HepG2 (cell line): ENCODE results near the gene NIN. TPM values are rescaled to one million over a fixed set of nuclear protein-coding genes. Genes with fewer than 3 reads are reported as not detected.

Experiments
- AGO2 ChIP-seq: fragments of 200-400 bp; formaldehyde crosslinking; optimal IDR thresholded peaks from 2 replicates; pipeline ENCODE3; 2017; ENCODE audit warnings: mild to moderate bottlenecking, low read depth, low read length, moderate library complexity
- ARNT ChIP-seq: fragments of 450-650 bp; IDR thresholded peaks from 2 replicates; pipeline ENCODE4 v1.6.1; 2017
- ATF2 ChIP-seq: sonication (generic); formaldehyde crosslinking; IDR thresholded peaks from 2 replicates; pipeline ENCODE4 v1.4.0; 2020; ENCODE audit warnings: missing genetic modification reagents
- FOSL2 ChIP-seq: sonication (generic); formaldehyde crosslinking; IDR thresholded peaks from 2 replicates; pipeline ENCODE4 v1.4.0; 2020; ENCODE audit warnings: missing genetic modification reagents
- GFI1 ChIP-seq: sonication (generic); formaldehyde crosslinking; IDR thresholded peaks from 2 replicates; pipeline ENCODE4 v1.5.0; 2020; ENCODE audit warnings: missing genetic modification reagents, mild to moderate bottlenecking, borderline replicate concordance
- HMG20A ChIP-seq: IDR thresholded peaks from 2 replicates; pipeline ENCODE4 v1.6.1; 2016; ENCODE audit warnings: borderline replicate concordance
- HNRNPLL ChIP-seq: fragments of 200-400 bp; formaldehyde crosslinking; IDR thresholded peaks from 2 replicates; pipeline ENCODE4 v1.6.1; 2017; ENCODE audit warnings: mild to moderate bottlenecking, low read depth, low read length; ENCODE audit not compliant: poor library complexity, severe bottlenecking
- KDM1A ChIP-seq: IDR thresholded peaks from 2 replicates; pipeline ENCODE4 v1.6.1; 2016; ENCODE audit warnings: missing compliant biosample characterization
- MAF1 ChIP-seq: sonication (generic); formaldehyde crosslinking; IDR thresholded peaks from 2 replicates; pipeline ENCODE4 v1.5.0; 2020; ENCODE audit warnings: missing genetic modification reagents, borderline replicate concordance
- NFYC ChIP-seq: IDR thresholded peaks from 2 replicates; pipeline ENCODE4 v1.6.1; 2016; ENCODE audit warnings: missing genetic modification reagents, missing compliant biosample characterization
- NR2F6 ChIP-seq, 2 experiments: IDR thresholded peaks; 2 replicates each; pipeline ENCODE4 v1.6.1; 2016; ENCODE audit warnings: antibody characterized with exemption in 1 of 2, mild to moderate bottlenecking in 1 of 2
- PCBP1 ChIP-seq: fragments of 200-400 bp; formaldehyde crosslinking; IDR thresholded peaks from 2 replicates; pipeline ENCODE4 v1.6.1; 2017; ENCODE audit warnings: mild to moderate bottlenecking, low read depth, low read length, borderline replicate concordance
- PHF21A ChIP-seq: sonication (generic); formaldehyde crosslinking; IDR thresholded peaks from 2 replicates; pipeline ENCODE4 v1.5.0; 2020; ENCODE audit warnings: mild to moderate bottlenecking, missing genetic modification reagents
- PLSCR1 ChIP-seq: sonication (generic); formaldehyde crosslinking; IDR thresholded peaks from 2 replicates; pipeline ENCODE4 v1.5.0; 2020; ENCODE audit warnings: missing genetic modification reagents, mild to moderate bottlenecking, borderline replicate concordance
- RBM39 ChIP-seq: fragments of 200-400 bp; formaldehyde crosslinking; IDR thresholded peaks from one replicate; pipeline ENCODE4 v1.6.1; 2018; ENCODE audit warnings: antibody characterized with exemption, mild to moderate bottlenecking, low read depth, low read length; ENCODE audit not compliant: poor library complexity, severe bottlenecking
- RELA ChIP-seq: sonication (generic); formaldehyde crosslinking; IDR thresholded peaks from 2 replicates; pipeline ENCODE4 v1.4.0; 2020; ENCODE audit warnings: missing genetic modification reagents
- TAF15 ChIP-seq: fragments of 200-400 bp; formaldehyde crosslinking; IDR thresholded peaks from one replicate; pipeline ENCODE4 v1.6.1; 2018; ENCODE audit warnings: mild to moderate bottlenecking, low read depth, low read length; ENCODE audit not compliant: poor library complexity, severe bottlenecking
- YY1 ChIP-seq: IDR thresholded peaks from 2 replicates; pipeline ENCODE4 v1.6.1; 2011; ENCODE audit warnings: low read length, low read depth, moderate library complexity, mild to moderate bottlenecking; ENCODE audit not compliant: insufficient read depth, insufficient replicate concordance
- ZNF558 ChIP-seq: sonication (generic); formaldehyde crosslinking; IDR thresholded peaks from 2 replicates; pipeline ENCODE4 v1.9.0; 2022; ENCODE audit warnings: mild to moderate bottlenecking, missing genetic modification reagents, borderline replicate concordance
- ZNF781 ChIP-seq: sonication (generic); formaldehyde crosslinking; IDR thresholded peaks from 2 replicates; pipeline ENCODE4 v1.5.1; 2020; ENCODE audit warnings: borderline replicate concordance, mild to moderate bottlenecking, missing genetic modification reagents; ENCODE audit errors: not compliant biosample characterization
- ZNF782 ChIP-seq: sonication (generic); formaldehyde crosslinking; IDR thresholded peaks from 2 replicates; pipeline ENCODE4 v1.4.0; 2020; ENCODE audit warnings: missing genetic modification reagents, mild to moderate bottlenecking, borderline replicate concordance
- ZSCAN25 ChIP-seq: sonication (generic); formaldehyde crosslinking; IDR thresholded peaks from 2 replicates; pipeline ENCODE4 v1.8.0; 2022; ENCODE audit warnings: mild to moderate bottlenecking, missing genetic modification reagents
- polyA plus RNA-seq, 8 experiments: library from polyadenylated mRNA; depleted of rRNA in 3 of 8; stranded (reverse) in 7 of 8; unstranded in 1 of 8; fragments of >200 nt; fragmentation: Illumina TruSeq in 4 of 8; extraction: Trizol in 4 of 8; gene quantifications; 2 replicates each; pipeline versions ENCODE4 v1.2.1 to v1.2.3, GENCODE V29; 2011 to 2016; ENCODE audit warnings: low read depth in 4 of 8, missing spikeins in 1 of 8, mixed read lengths in 1 of 8; ENCODE audit not compliant: insufficient read depth in 1 of 8
- total RNA-seq, 5 experiments: library from RNA; depleted of rRNA; stranded (reverse); fragments of >200 nt; fragmentation: Illumina TruSeq; extraction: Trizol; gene quantifications; 2 replicates each; pipeline ENCODE4 v1.2.3, GENCODE V29; 2016; ENCODE audit warnings: low read depth in 1 of 5
- TF ChIP-seq, protein P1 (sequence below): sonication (generic); formaldehyde crosslinking; IDR thresholded peaks from 2 replicates; pipeline ENCODE4 v1.4.0; 2020; ENCODE audit warnings: missing genetic modification reagents
- TF ChIP-seq, protein P2 (sequence below): sonication (generic); formaldehyde crosslinking; IDR thresholded peaks from 2 replicates; pipeline ENCODE4 v1.4.0; 2020; ENCODE audit warnings: missing genetic modification reagents

NIN gene
- total and polyA plus RNA-seq, 2 of the 13 experiments (the other 11 are each of a cell fraction or from before 2014, with no cell fraction given), result 2.8 to 9.7 TPM

DNA sequence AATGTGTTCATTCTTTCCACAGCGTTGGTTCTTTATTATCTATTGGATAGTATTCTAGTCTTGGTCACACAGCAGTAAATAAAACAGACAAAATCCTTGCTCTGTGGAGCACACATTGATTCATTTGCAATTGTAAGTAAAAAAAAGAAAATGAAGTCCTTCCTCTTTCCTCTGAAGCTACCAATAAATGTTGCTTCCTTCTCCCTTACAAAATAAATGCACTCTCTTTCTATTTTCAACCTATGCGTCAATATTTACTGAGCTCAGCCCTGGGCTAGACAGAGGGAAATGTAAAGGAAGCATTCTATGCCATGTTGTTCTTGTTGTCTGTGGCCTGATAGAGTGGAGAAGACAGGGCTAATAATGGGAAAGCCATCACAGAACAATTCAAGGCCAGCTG lies 43.8 kb upstream of the NIN start (continued):
- TF ChIP-seq YY1 (no peak), TAF15 (no peak), RELA (CRISPR knock-in tag) (no peak), KDM1A (CRISPR knock-in tag) (no peak), NFYC (CRISPR knock-in tag) (no peak), ZNF558 (CRISPR knock-in tag) (no peak), PLSCR1 (CRISPR knock-in tag) (no peak), AGO2 (no peak), ARNT (no peak), MAF1 (no peak), PHF21A (CRISPR knock-in tag) (no peak), ZNF782 (CRISPR knock-in tag) (no peak), FOSL2 (peak; percentile 14; the same call in 1 of the 2 replicates), GFI1 (CRISPR knock-in tag) (no peak), RBM39 (no peak), HNRNPLL (no peak), HMG20A (CRISPR knock-in tag) (peak; percentile 60; the same call in 1 of the 2 replicates), ZNF781 (CRISPR knock-in tag) (no peak), PCBP1 (no peak), ATF2 (CRISPR knock-in tag) (no peak), ZSCAN25 (CRISPR knock-in tag) (no peak), NR2F6 (IDR thresholded peaks at IDR 0.05) (peak; percentile 26; the same call in 1 of the 2 replicates), NR2F6 (CRISPR knock-in tag; IDR thresholded peaks at IDR 0.05) (no peak)
- TF ChIP-seq, protein P1, sequence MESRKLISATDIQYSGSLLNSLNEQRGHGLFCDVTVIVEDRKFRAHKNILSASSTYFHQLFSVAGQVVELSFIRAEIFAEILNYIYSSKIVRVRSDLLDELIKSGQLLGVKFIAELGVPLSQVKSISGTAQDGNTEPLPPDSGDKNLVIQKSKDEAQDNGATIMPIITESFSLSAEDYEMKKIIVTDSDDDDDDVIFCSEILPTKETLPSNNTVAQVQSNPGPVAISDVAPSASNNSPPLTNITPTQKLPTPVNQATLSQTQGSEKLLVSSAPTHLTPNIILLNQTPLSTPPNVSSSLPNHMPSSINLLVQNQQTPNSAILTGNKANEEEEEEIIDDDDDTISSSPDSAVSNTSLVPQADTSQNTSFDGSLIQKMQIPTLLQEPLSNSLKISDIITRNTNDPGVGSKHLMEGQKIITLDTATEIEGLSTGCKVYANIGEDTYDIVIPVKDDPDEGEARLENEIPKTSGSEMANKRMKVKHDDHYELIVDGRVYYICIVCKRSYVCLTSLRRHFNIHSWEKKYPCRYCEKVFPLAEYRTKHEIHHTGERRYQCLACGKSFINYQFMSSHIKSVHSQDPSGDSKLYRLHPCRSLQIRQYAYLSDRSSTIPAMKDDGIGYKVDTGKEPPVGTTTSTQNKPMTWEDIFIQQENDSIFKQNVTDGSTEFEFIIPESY, result no peak
- TF ChIP-seq, protein P2, sequence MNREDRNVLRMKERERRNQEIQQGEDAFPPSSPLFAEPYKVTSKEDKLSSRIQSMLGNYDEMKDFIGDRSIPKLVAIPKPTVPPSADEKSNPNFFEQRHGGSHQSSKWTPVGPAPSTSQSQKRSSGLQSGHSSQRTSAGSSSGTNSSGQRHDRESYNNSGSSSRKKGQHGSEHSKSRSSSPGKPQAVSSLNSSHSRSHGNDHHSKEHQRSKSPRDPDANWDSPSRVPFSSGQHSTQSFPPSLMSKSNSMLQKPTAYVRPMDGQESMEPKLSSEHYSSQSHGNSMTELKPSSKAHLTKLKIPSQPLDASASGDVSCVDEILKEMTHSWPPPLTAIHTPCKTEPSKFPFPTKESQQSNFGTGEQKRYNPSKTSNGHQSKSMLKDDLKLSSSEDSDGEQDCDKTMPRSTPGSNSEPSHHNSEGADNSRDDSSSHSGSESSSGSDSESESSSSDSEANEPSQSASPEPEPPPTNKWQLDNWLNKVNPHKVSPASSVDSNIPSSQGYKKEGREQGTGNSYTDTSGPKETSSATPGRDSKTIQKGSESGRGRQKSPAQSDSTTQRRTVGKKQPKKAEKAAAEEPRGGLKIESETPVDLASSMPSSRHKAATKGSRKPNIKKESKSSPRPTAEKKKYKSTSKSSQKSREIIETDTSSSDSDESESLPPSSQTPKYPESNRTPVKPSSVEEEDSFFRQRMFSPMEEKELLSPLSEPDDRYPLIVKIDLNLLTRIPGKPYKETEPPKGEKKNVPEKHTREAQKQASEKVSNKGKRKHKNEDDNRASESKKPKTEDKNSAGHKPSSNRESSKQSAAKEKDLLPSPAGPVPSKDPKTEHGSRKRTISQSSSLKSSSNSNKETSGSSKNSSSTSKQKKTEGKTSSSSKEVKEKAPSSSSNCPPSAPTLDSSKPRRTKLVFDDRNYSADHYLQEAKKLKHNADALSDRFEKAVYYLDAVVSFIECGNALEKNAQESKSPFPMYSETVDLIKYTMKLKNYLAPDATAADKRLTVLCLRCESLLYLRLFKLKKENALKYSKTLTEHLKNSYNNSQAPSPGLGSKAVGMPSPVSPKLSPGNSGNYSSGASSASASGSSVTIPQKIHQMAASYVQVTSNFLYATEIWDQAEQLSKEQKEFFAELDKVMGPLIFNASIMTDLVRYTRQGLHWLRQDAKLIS, result no peak
